ENCODE data around the gene BCL6.

- TF ChIP-seq POLR2A (IDR thresholded peaks at IDR 0.05; ENCODE audit: low read length) (no peak), GATA1 (IDR thresholded peaks at IDR 0.05; ENCODE audit: low read depth, low read length) (no peak)
Observed at GRCh38 chr3:187684880-187685279, 60.4 kb downstream of the BCL6 start.

All from erythroblast (primary cell).